ENCODE data around the gene PDCD11. TPM values are rescaled to one million over a fixed set of nuclear protein-coding genes. Genes with fewer than 3 reads are reported as not detected.

The PDCD11 gene
- polyA plus RNA-seq, 2 of the 4 experiments (the other 2 are of a cell fraction) = 26.2 to 32.6 TPM

GRCh38 chr10:103449208-103450144, 53.0 kb downstream of the PDCD11 start:
- no peak for DNase-seq (ENCODE audit: low read depth in 1 of 2, low spot score in 1 of 2)
- H3K4me3 ChIP-seq = no peak overlapping the region
- 97% methylated on average over 33 of the region's 34 CpGs for WGBS (ENCODE audit: missing lambda C conversion rate)
- no peak overlapping the region for H3K27ac ChIP-seq
- TF ChIP-seq BHLHE40 (IDR thresholded peaks at IDR 0.05; ENCODE audit: low read depth, low read length) (no peak), USF2 (IDR thresholded peaks at IDR 0.05) (no peak), TP53 (CRISPR knock-in tag; IDR thresholded peaks at IDR 0.05) (no peak), ZSCAN20 (CRISPR knock-in tag; IDR thresholded peaks at IDR 0.05) (no peak), TFCP2L1 (CRISPR knock-in tag; IDR thresholded peaks at IDR 0.05) (no peak), MYC (IDR thresholded peaks at IDR 0.05; ENCODE audit: borderline replicate concordance, low read length) (no peak), CEBPB (IDR thresholded peaks at IDR 0.05) (no peak), JUN (IDR thresholded peaks at IDR 0.05) (no peak), KDM5A (IDR thresholded peaks at IDR 0.05) (no peak), JUNB (IDR thresholded peaks at IDR 0.05) (no peak), HOXB5 (CRISPR knock-in tag; IDR thresholded peaks at IDR 0.05) (no peak), MAX (IDR thresholded peaks at IDR 0.05) (no peak), HOXB13 (CRISPR knock-in tag; IDR thresholded peaks at IDR 0.05; ENCODE audit: low read depth) (no peak)
- H3K9me3 ChIP-seq = no peaks in the 10 kb centered on the region
- H3K4me1 ChIP-seq = peaks cover 18% of the 10 kb centered on the region; the same call in 2 of the 3 replicates
- ChIA-PET POLR2A (no interaction called here), CTCF (interaction anchor here (0.6 to 2.5 kb wide), 7 partner anchors 9 to 144 kb away, joined by 3 to 12 read pairs (median 3); no protein-coding TSS in a partner anchor)
- ATAC-seq = no peak
- no peak for FAIRE-seq
- no peak overlapping the region for H3K4me2 ChIP-seq

- Histone ChIP-seq H3K4me1 (peaks cover 18% of the 10 kb centered on the region; the same call in 2 of the 3 replicates), H3K9me3 (no peaks in the 10 kb centered on the region), H3K27ac (peak overlapping the region in 1 of 2 experiments; percentile 81; a peak in 2 of 6 replicates), H3K4me2 (peak overlapping the region; percentile 68; the same call in 2 of the 3 replicates), H3K4me3 (no peak overlapping the region)
- ATAC-seq (no peak), DNase-seq (ENCODE audit: low read depth in 1 of 2, low spot score in 1 of 2) (no peak), FAIRE-seq (no peak)
- POLR2A ChIA-PET = no interaction called here
- CTCF ChIA-PET = interaction anchor here (0.5 to 2.5 kb wide), 7 partner anchors 10 to 149 kb away, joined by 3 to 12 read pairs (median 3); no protein-coding TSS in a partner anchor
- 85% methylated on average over 12 of the region's 12 CpGs for WGBS (ENCODE audit: missing lambda C conversion rate)
- TF ChIP-seq JUNB (IDR thresholded peaks at IDR 0.05) (no peak), ZC3H11A (IDR thresholded peaks at IDR 0.05) (no peak), MAX (IDR thresholded peaks at IDR 0.05) (no peak), ATOH8 (CRISPR knock-in tag; IDR thresholded peaks at IDR 0.05; ENCODE audit: low read depth) (no peak), NR3C1 (IDR thresholded peaks at IDR 0.05) (no peak), JUN (IDR thresholded peaks at IDR 0.05) (no peak), REST (IDR thresholded peaks at IDR 0.05) (no peak)
Observed at GRCh38 chr10:103450201-103450695, 53.8 kb downstream of the PDCD11 start.
